Gastroesophageal sphincter (tissue), 4 donors: ENCODE measurements around the gene ECHDC1. TPM values are rescaled to one million over a fixed set of nuclear protein-coding genes. Genes with fewer than 3 reads are reported as not detected.

Source experiments
- ATAC-seq: fragments of 150-250 bp; one replicate; pipeline ENCODE4 v1.9.1; 2016; ENCODE audit warnings: mild to moderate bottlenecking, moderate library complexity
- H3K27ac ChIP-seq, 4 donors: fragments of 200-600 bp; sonication (generic) in 3 of 4; 1 replicate in 3 of 4; 2 replicates in 1 of 4; pipeline ENCODE4 v1.5.1; 2016 to 2019
- H3K27me3 ChIP-seq: fragments of 200-600 bp; sonication (generic); one replicate; pipeline ENCODE4 v1.5.1; 2019
- H3K36me3 ChIP-seq, 2 donors: fragments of 200-600 bp; sonication (generic); one replicate each; pipeline ENCODE4 v1.5.1; 2019; ENCODE audit warnings: control low read depth in 1 of 2
- H3K4me1 ChIP-seq, 3 donors: fragments of 200-600 bp; sonication (generic); 1 replicate in 2 of 3; 2 replicates in 1 of 3; pipeline ENCODE4 v1.5.1; 2016 to 2019; ENCODE audit warnings: control low read depth in 2 of 3
- H3K4me3 ChIP-seq, 2 donors: fragments of 200-600 bp; sonication (generic); one replicate each; pipeline ENCODE4 v1.5.1; 2019; ENCODE audit warnings: mild to moderate bottlenecking in 1 of 2, moderate library complexity in 1 of 2
- H3K9me3 ChIP-seq, 3 donors: fragments of 200-600 bp; sonication (generic); one replicate each; pipeline ENCODE4 v1.5.1; 2017 to 2019; ENCODE audit warnings: control low read depth in 2 of 3
- CTCF ChIP-seq, 4 experiments: fragments of 200-600 bp in 2 of 4; fragments of 450-650 bp in 2 of 4; sonication (generic) in 1 of 4; IDR thresholded peaks; one replicate each; pipeline ENCODE4 v1.5.1; 2017 to 2019; ENCODE audit warnings: antibody characterized with exemption in 4 of 4, mild to moderate bottlenecking in 2 of 4, moderate library complexity in 2 of 4
- EP300 ChIP-seq: sonication (generic); formaldehyde crosslinking; IDR thresholded peaks from one replicate; pipeline ENCODE4 v1.6.1; 2017; ENCODE audit warnings: antibody characterized with exemption, mild to moderate bottlenecking
- POLR2A ChIP-seq, 2 donors: fragments of 450-650 bp; IDR thresholded peaks; one replicate each; pipeline ENCODE4 v1.6.1; 2017; ENCODE audit warnings: antibody characterized with exemption in 2 of 2, mild to moderate bottlenecking in 2 of 2, moderate library complexity in 1 of 2
- POLR2AphosphoS5 ChIP-seq: sonication (generic); formaldehyde crosslinking; IDR thresholded peaks from one replicate; pipeline ENCODE4 v1.6.1; 2017; ENCODE audit warnings: antibody characterized with exemption
- WGBS, 2 donors: methylation state at CpG; one replicate each; pipeline ENCODE4 v1.1.5; 2018; ENCODE audit warnings: low coverage in 1 of 2; 5-methylcytosine and 5-hydroxymethylcytosine counted together
- small RNA-seq, 4 donors: library from RNA; depleted of rRNA; stranded (forward); fragments of <200 nt; gene quantifications; one replicate each; pipeline ENCODE3, GENCODE V24; 2016
- total RNA-seq, 4 donors: library from RNA; depleted of rRNA; stranded (reverse); fragments of >200 nt; gene quantifications; one replicate each; pipeline ENCODE4 v1.1.0, GENCODE V29; 2016

The ECHDC1 gene
- total RNA-seq, 4 donors from 2014 or later: 52.0 to 74.4 (median 58.9) TPM

- ATAC-seq: no peak
- no peak for TF ChIP-seq POLR2A (IDR thresholded peaks at IDR 0.05)
- TF ChIP-seq EP300: no peak
- TF ChIP-seq POLR2AphosphoS5: no peak
- TF ChIP-seq CTCF (IDR thresholded peaks at IDR 0.05): no peak
- H3K27me3 ChIP-seq: no peaks in the 10 kb centered on the region
- H3K4me3 ChIP-seq: no peak overlapping the region
- 100% methylated on average over 1 of the region's 6 CpGs; no CpG with 5 or more reads in 1 of the 2 donors for WGBS, 2 donors
- no peak overlapping the region for H3K27ac ChIP-seq
- no peaks in the 10 kb centered on the region for H3K4me1 ChIP-seq
- H3K9me3 ChIP-seq: no peaks in the 10 kb centered on the region
- H3K36me3 ChIP-seq: no peaks in the 10 kb centered on the region
These were observed 88.1 kb downstream of the ECHDC1 start for GRCh38 chr6:127255286-127255685.

- 75 to 100% methylated on average over 1 of the region's 1 CpG for whole genome bisulfite sequencing, 2 donors
- no peaks in the 10 kb centered on the region for H3K9me3 ChIP-seq
- no peak overlapping the region for H3K27ac ChIP-seq
- H3K36me3 ChIP-seq: no peaks in the 10 kb centered on the region
- H3K4me1 ChIP-seq: no peaks in the 10 kb centered on the region
- TF ChIP-seq EP300: no peak
- no peak for TF ChIP-seq POLR2AphosphoS5
- no peak for TF ChIP-seq CTCF (IDR thresholded peaks at IDR 0.05)
- TF ChIP-seq POLR2A (IDR thresholded peaks at IDR 0.05): no peak
- no peak overlapping the region for H3K4me3 ChIP-seq
- ATAC-seq: no peak
- H3K27me3 ChIP-seq: no peaks in the 10 kb centered on the region
These were observed 93.8 kb downstream of the ECHDC1 start for GRCh38 chr6:127249621-127250020.

DNA sequence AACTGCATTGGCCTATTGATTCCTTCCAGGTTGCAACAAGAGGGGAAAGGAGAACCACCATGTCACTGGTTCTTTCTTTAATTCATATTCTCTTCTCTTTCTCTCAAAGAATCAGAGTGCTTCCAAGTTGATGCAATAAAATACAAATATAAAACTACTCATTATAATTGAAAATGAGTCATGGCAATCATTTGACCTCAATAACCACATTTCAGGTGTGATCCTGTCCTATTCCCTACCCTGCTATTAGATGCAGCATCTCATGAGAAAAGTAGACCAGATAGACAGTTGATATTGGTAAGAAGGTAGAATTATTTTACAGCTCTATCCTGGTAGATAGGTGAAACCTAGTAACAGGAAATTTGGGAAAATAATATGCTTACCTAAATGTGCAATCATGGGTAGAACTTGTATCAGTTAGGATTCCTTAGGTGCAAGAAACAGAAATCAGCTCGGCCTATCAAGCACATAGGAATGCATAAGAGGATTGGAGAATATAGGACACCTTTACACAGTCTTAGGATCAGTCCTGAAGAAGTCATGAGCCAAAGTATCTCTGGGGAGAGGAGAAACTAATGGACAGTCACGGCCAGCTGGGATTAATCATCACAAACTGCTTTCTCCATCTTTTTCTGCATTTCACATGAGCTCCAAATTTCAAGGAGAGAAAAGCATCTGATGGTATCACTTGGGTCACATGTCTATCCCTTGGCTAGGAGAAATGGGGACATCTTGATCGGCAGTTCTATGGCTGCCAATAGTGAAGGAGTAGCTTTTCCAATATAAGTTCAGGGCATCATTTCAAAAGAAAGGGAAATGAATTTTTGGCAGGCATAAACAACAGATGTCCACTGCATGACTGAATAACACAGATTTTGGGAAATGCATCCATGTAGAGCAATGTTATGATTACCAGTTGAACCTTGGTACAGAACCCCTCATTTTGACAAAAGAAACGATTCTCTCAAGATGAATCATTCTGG, 96.0 kb downstream of the ECHDC1 start:
- Histone ChIP-seq H3K4me3 (no peak overlapping the region), H3K9me3 (no peaks in the 10 kb centered on the region), H3K4me1 (no peaks in the 10 kb centered on the region), H3K36me3 (no peaks in the 10 kb centered on the region), H3K27ac (no peak overlapping the region), H3K27me3 (no peaks in the 10 kb centered on the region)
- TF ChIP-seq POLR2AphosphoS5: no peak
- TF ChIP-seq EP300: no peak
- no peak for TF ChIP-seq POLR2A (IDR thresholded peaks at IDR 0.05)
- TF ChIP-seq CTCF (IDR thresholded peaks at IDR 0.05): no peak
- 58 to 86% methylated on average over 3 to 4 of the region's 4 CpGs for WGBS, 2 donors
- ATAC-seq: peak; percentile 48

- 69 to 100% methylated on average over 1 of the region's 1 CpG for WGBS, 2 donors
- no peaks in the 10 kb centered on the region for H3K9me3 ChIP-seq
- no peak overlapping the region for H3K4me3 ChIP-seq
- ATAC-seq: no peak
- TF ChIP-seq POLR2A (IDR thresholded peaks at IDR 0.05) (no peak), POLR2AphosphoS5 (no peak), CTCF (IDR thresholded peaks at IDR 0.05) (no peak), EP300 (no peak)
- H3K27me3 ChIP-seq: no peaks in the 10 kb centered on the region
- no peaks in the 10 kb centered on the region for H3K4me1 ChIP-seq
- no peak overlapping the region for H3K27ac ChIP-seq
- no peaks in the 10 kb centered on the region for H3K36me3 ChIP-seq
These were observed 99.9 kb downstream of the ECHDC1 start for GRCh38 chr6:127243501-127243900.

Small RNA genes within 50 kb of the gene (small RNA-seq; reads per million reads assigned to genes)
- 0 reads per million in 4 donors for gene RNA5SP217

Other genes with a start within 250 kb of the ECHDC1 start
- 100 to 1,000 TPM in 1 of 4 donors, 10 to 100 TPM in 3; 61.0 to 117 (median 79.6) TPM for gene RSPO3, start 224.9 kb downstream of the ECHDC1 start, total RNA-seq
- gene RNF146, start 76.7 kb downstream of the ECHDC1 start, total RNA-seq: 10 to 100 TPM; 53.4 to 88.9 (median 65.8) TPM
- gene KIAA0408, start 115.8 kb upstream of the ECHDC1 start, total RNA-seq: 10 to 100 TPM; 25.2 to 83.3 (median 47.8) TPM
- not detected for gene C6orf58, start 233.6 kb upstream of the ECHDC1 start, total RNA-seq